HG03378 (cell line): ENCODE results near the gene LBR.
"Not testable (repeated sequence)": the region's sequence is repeated elsewhere in the genome, so short reads cannot be mapped to it uniquely, and the experiment has no call there.

Experiments
- ATAC-seq: cut with Tn5 transposase; IDR thresholded peaks from one replicate; pipeline ENCODE4 v1.9.1; 2021; ENCODE audit warnings: mild to moderate bottlenecking, moderate library complexity; ENCODE audit not compliant: unreplicated experiment

The LBR gene

GRCh38 chr1:225386860-225387259 lies 41.0 kb downstream of the LBR start:
- ATAC-seq = not testable (repeated sequence)

- ATAC-seq = no peak
Measured at GRCh38 chr1:225380691-225381090, 47.1 kb downstream of the LBR start.

DNA sequence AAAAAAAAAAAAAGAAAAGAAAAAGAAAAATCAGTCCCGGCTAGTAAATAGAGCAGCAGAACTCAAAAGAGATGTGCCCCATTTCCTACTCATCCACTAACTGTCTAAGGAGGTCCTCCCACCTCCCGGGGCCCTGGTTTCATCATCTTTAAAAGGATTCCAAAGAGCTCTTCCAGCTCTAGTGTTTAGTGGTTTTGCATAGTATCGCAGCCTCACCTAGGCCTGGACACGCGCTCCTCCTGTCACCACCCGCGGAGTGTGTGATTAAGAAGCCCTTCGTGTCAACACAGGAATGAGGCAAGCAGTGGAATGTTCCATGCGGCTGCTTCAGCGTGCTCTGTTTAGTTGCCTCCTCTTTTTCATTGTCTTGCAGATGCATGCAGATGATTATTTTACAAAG lies 49.0 kb downstream of the LBR start:
- no peak for ATAC-seq

DNA sequence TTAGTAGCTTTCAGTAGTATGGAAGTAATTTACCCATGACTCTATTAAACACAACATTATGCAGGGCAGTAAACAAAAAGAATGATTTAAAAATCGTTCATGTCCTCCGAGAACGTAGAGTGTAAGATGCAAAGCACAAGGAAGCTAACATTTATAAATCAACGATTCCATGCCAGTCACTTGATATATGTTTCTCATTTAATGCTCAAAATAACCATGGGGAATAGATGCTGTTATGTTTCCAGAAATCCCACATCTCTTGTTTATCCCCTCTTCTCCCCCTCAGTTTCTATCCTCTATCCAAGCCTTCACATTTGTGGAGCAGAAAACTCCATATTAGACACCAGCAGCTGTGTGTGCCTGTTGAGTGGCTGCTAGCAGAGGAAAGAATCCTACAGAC lies 52.8 kb downstream of the LBR start:
- ATAC-seq = no peak

DNA sequence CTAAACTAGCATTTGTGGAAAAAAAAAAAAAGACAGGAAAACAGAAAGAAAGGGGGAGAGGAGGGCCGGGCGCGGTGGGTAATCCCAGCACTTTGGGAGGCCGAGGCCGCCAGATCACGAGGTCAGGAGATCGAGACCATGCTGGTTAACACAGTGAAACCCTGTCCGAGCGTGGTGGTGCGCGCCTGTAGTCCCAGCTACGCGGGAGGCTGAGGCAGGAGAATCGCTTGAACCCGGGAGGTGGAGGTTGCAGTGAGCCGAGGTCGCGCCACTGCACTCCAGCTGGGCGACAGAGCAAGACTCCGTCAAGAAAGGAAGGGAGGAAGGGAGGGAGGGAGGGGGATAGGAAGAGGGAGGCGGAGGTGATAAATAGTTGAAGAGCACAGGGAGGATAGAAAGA lies 54.7 kb downstream of the LBR start:
- no peak for ATAC-seq

- no peak for ATAC-seq
Measured at GRCh38 chr1:225371366-225372010, 56.4 kb downstream of the LBR start.

DNA sequence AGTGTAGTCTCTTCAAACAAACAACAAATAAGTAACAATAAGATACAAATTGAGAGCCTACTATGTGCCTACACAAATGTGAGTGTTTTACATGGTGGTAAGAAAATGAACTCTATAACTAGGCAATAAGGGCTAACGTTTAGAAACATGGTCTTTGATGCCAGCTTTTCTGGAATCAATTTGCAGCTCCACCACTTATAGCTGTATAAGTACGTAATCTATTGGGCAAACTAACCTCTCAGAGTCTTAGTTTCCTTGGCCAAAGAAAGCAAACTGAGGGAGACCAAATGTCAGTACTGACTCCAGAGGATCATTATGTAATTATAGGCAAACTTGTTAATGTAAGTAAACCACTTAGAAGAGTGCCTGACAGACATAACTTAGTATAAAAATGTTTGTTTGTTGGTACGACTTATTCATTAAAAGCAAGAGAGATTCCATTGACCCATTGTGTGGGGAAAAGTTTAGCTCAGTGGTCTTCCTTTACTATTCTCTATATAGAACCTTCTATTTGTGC lies 59.7 kb downstream of the LBR start:
- no peak for ATAC-seq

DNA sequence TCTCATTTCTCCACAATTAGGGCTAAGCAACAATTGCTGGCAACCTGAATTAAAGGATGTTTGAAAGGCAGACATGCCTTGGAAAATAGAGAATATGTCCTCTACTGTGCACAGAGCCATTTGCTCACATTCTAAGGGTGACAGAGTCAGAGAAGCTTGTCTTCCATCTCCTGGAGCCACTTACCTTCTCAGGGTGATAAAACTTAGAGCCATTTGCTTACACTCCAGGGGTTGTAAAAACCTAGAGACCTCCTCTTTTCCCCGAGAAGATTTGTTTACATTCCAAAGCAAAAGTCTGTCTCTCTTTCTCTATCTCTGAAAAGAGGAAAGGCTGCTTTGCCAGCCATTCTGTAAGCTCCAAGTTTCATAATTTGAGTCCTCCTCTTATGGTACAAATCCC lies 61.3 kb downstream of the LBR start:
- no peak for ATAC-seq

DNA sequence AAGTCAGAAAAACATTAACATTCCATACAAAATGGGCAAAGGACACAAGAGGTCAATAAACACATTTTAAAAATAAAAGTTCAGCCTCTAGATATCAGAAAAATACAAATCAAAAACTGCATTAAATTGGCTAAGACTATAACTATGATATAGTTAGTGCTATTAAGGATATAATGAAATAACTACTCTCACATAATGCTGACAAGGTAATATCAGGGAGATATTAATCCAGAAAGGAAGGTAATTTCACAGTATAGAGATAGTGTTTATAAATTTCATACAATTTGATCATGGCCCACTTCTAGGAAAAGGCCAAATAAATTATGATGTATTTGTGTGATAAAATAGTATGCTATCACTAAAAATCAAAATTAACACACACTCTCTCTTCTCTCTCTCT lies 61.8 kb downstream of the LBR start:
- no peak for ATAC-seq

DNA sequence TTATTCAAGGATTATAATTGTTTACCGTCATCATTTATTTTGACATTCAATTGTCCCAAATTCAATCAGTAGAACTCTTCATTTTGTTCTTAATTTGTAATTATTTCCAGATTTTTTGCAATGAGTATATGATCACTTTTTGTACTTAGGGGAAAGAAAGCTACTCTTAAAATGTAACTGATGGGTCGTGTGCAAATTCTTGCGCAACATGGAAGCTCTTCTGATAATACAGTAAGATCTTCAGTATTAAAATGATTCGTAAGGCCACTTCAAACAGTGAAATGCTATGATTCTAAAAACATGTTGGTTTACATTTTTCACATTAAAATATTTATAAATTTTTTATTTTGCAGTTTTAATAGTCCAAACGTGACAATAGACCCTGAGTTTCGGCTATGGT lies 63.4 kb downstream of the LBR start:
- ATAC-seq = no peak

- no peak for ATAC-seq
Measured at GRCh38 chr1:225362805-225363204, 65.0 kb downstream of the LBR start.

DNA sequence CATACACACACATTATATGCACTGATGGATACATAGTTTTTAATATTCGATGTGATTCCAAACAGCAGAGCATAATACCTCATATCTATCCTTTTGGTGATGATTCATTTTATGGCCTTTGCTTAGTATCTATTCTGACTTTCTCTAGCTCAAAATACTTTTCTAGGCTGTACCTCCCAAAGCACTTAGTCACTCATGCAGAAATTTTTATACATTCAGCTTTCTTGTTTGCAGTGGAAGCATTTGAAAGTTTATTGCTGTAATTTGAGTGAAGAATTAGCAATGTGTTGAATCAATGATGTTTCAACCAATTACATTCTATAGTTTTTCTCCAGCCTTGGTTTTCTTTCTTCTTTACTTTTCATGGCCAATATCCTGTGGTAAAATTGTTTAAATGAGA lies 66.7 kb downstream of the LBR start:
- no peak for ATAC-seq

DNA sequence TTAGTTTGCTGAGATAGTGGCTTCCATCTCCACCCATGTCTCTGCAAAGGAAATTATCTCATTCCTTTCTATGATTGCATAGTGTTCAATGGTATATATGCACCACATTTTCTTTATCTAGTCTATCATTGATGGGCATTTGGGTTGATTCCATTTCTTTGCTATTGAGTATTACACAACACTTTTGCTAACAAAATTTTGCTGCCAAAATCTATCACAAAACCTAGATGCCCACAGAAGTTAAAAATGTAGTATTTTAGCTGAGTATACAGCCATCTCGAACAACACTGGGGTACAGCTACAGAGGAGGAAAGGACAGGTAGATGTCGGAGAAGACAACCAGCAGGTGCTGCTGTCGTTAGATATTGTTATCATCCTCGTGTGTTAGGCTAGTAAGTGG lies 67.7 kb downstream of the LBR start:
- no peak for ATAC-seq

GRCh38 chr1:225355863-225356262 lies 72.0 kb downstream of the LBR start:
- no peak for ATAC-seq

DNA sequence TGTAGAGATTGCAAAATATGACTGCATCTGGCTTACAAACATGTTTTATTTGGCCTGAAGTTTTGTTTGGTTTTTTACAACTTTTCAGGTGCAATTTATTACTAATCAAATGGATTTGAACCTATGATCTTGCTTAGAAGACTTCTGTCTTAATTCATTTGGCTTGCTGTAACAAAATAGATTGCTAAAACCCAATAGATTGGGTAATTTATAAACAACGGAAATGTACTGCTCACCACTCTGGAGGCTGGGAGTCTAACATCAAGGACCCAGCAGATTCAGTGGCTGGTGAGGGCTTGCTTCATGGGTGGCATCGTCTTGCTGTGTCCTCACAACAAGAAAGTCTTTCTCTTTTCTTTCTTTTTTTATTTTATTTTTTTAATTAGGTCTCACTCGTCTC lies 72.9 kb downstream of the LBR start:
- no peak for ATAC-seq
